ENCODE measurements around the gene DNAH14. TPM values are rescaled to one million over a fixed set of nuclear protein-coding genes. Genes with fewer than 3 reads are reported as not detected.

Gene DNAH14
- total and polyA plus RNA-seq, 2 of the 13 experiments (the other 11 are each of a cell fraction or from before 2014, with no cell fraction given) = 4.5 to 27.5 TPM

DNA sequence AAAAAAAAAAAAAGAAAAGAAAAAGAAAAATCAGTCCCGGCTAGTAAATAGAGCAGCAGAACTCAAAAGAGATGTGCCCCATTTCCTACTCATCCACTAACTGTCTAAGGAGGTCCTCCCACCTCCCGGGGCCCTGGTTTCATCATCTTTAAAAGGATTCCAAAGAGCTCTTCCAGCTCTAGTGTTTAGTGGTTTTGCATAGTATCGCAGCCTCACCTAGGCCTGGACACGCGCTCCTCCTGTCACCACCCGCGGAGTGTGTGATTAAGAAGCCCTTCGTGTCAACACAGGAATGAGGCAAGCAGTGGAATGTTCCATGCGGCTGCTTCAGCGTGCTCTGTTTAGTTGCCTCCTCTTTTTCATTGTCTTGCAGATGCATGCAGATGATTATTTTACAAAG, 449.4 kb downstream of the DNAH14 start (continued):
- TF ChIP-seq ZNF138 (CRISPR knock-in tag; IDR thresholded peaks at IDR 0.05; ENCODE audit: low read depth) (no peak), ZNF713 (CRISPR knock-in tag; IDR thresholded peaks at IDR 0.05) (no peak), ATAD3A (CRISPR knock-in tag; IDR thresholded peaks at IDR 0.05) (no peak), GPBP1L1 (CRISPR knock-in tag; IDR thresholded peaks at IDR 0.05) (no peak), PRMT3 (CRISPR knock-in tag; IDR thresholded peaks at IDR 0.05; ENCODE audit: borderline replicate concordance, low read depth) (no peak)

- Histone ChIP-seq H3K4me2 (ENCODE audit: low read depth, low read length) (no peak overlapping the region), H4K20me1 (ENCODE audit: insufficient read depth, low read length) (no peaks in the 10 kb centered on the region), H3K9ac (ENCODE audit: insufficient read depth, low read depth, low read length) (no peak overlapping the region), H3K36me3 (replicated peaks in 1 of 2; ENCODE audit: control insufficient read depth in 1 of 2, insufficient read depth in 2 of 2, low read length in 2 of 2) (no peaks in the 10 kb centered on the region), H3K27ac (ENCODE audit: extremely low read length, insufficient read depth, low read length) (no peak overlapping the region), H3K4me1 (ENCODE audit: insufficient read depth, low read length) (no peaks in the 10 kb centered on the region), H3K79me2 (ENCODE audit: insufficient read depth, low read length) (no peaks in the 10 kb centered on the region), H3K9me3 (ENCODE audit: low read length) (no peaks in the 10 kb centered on the region), H3K27me3 (ENCODE audit: control insufficient read depth in 1 of 2, insufficient read depth in 2 of 2, low read length in 2 of 2) (0 out of 5 replicates have a peak, but pooled peaks cover 0 to 3% of the 10 kb centered on the region in 2 experiments), H2AFZ (ENCODE audit: low read length) (no peak overlapping the region), H3K4me3 (replicated peaks in 1 of 3; ENCODE audit: insufficient read depth in 1 of 3, low read depth in 2 of 3, low read length in 3 of 3) (no peak overlapping the region)
- FAIRE-seq (no peak), DNase-seq (ENCODE audit: low spot score) (no peak), ATAC-seq (no peak)
- WGBS (ENCODE audit: low lambda C conversion rate) = 10% methylated on average over 1 of the region's 1 CpG
- intact Hi-C loops (cut with micrococcal nuclease; ENCODE audit: unreplicated experiment) = no loop called here
- CTCF ChIA-PET (ENCODE audit: low intra/inter-chr PET ratio, low total read pairs) = no interaction called here
- no TSS peak for BruUV-seq (replicated peaks)
- in situ Hi-C loops (cut with HindIII; ENCODE audit: extremely low pct_ligation_motif_present, low pct_unique_long_range_greater_than_20kb) = no loop called here
- POLR2A ChIA-PET = no interaction called here
- TF ChIP-seq RBM39 (IDR thresholded peaks at IDR 0.05; ENCODE audit: low read depth, low read length, poor library complexity, severe bottlenecking) (no peak), PLRG1 (conservative IDR thresholded peaks at IDR 0.05) (no peak), FOSL1 (CRISPR knock-in tag; IDR thresholded peaks at IDR 0.05; ENCODE audit: borderline replicate concordance) (no peak), MLXIP (CRISPR knock-in tag; IDR thresholded peaks at IDR 0.05; ENCODE audit: borderline replicate concordance) (no peak), THRA (CRISPR knock-in tag; IDR thresholded peaks at IDR 0.05; ENCODE audit: borderline replicate concordance) (no peak), RBM22 (optimal IDR thresholded peaks at IDR 0.05; ENCODE audit: low read length) (no peak), ZKSCAN8 (CRISPR knock-in tag; IDR thresholded peaks at IDR 0.05; ENCODE audit: borderline replicate concordance) (no peak)
- TF ChIP-seq, protein P1, sequence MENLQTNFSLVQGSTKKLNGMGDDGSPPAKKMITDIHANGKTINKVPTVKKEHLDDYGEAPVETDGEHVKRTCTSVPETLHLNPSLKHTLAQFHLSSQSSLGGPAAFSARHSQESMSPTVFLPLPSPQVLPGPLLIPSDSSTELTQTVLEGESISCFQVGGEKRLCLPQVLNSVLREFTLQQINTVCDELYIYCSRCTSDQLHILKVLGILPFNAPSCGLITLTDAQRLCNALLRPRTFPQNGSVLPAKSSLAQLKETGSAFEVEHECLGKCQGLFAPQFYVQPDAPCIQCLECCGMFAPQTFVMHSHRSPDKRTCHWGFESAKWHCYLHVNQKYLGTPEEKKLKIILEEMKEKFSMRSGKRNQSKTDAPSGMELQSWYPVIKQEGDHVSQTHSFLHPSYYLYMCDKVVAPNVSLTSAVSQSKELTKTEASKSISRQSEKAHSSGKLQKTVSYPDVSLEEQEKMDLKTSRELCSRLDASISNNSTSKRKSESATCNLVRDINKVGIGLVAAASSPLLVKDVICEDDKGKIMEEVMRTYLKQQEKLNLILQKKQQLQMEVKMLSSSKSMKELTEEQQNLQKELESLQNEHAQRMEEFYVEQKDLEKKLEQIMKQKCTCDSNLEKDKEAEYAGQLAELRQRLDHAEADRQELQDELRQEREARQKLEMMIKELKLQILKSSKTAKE (CRISPR knock-in tag; IDR thresholded peaks at IDR 0.05; ENCODE audit: borderline replicate concordance) = no peak
These were observed 451.2 kb downstream of the DNAH14 start for GRCh38 chr1:225380691-225381090.
